Measurements from ENCODE around the gene MTRF1. TPM values are rescaled to one million over a fixed set of nuclear protein-coding genes. Genes with fewer than 3 reads are reported as not detected.

The MTRF1 gene
- total RNA-seq, 2 experiments from 2014 or later: 24.9 to 31.3 TPM

GRCh38 chr13:41271456-41272285 lies 8.3 kb upstream of the MTRF1 start:
- H3K27ac ChIP-seq (ENCODE audit: low read depth, low read length, poor library complexity, severe bottlenecking): no peak overlapping the region
- TF ChIP-seq CTCF (conservative IDR thresholded peaks at IDR 0.05; ENCODE audit: low read length) (no peak), EZH2phosphoT487 (IDR thresholded peaks at IDR 0.05; ENCODE audit: borderline replicate concordance, low read depth, low read length) (no peak)
- CTCF ChIA-PET (ENCODE audit: unreplicated experiment): interaction anchor here (0.6 kb wide), 1 partner anchor 402 kb away, joined by 3 read pairs; no protein-coding TSS in a partner anchor
- peak overlapping the region; percentile 85 for H2AFZ ChIP-seq (ENCODE audit: low read length)
- BruUV-seq (replicated peaks): no TSS peak
- H3K36me3 ChIP-seq (ENCODE audit: insufficient read depth, low read length): no peaks in the 10 kb centered on the region
- H3K9me3 ChIP-seq (ENCODE audit: low read length): peaks cover 36% of the 10 kb centered on the region
- peak; percentile 22 for DNase-seq (ENCODE audit: low spot score)
- no peaks in the 10 kb centered on the region for H4K20me1 ChIP-seq (ENCODE audit: insufficient read depth, low read length)
- POLR2A ChIA-PET: interaction anchor here (0.6 to 2.1 kb wide), 7 partner anchors 8 to 118 kb away, joined by 3 to 12 read pairs (median 5); partner anchors contain the start of gene MTRF1
- peak overlapping the region; percentile 5; the same call in 1 of the 2 replicates for H3K4me2 ChIP-seq (ENCODE audit: low read length)
- peaks cover 9% of the 10 kb centered on the region for H3K4me1 ChIP-seq (ENCODE audit: insufficient read depth, low read length, poor library complexity, severe bottlenecking)
- H3K79me2 ChIP-seq (ENCODE audit: insufficient read depth, low read depth, low read length): no peaks in the 10 kb centered on the region
- no peaks in the 10 kb centered on the region for H3K9me2 ChIP-seq (ENCODE audit: insufficient read depth, low read length)
- H3K4me3 ChIP-seq (ENCODE audit: low read depth, low read length, poor library complexity, severe bottlenecking): no peak overlapping the region
- intact Hi-C loops (cut with micrococcal nuclease; ENCODE audit: unreplicated experiment): no loop called here

- BruUV-seq (replicated peaks): no TSS peak
Measured at GRCh38 chr13:41268764-41269163, 5.4 kb upstream of the MTRF1 start.

More at GRCh38 chr13:41268764-41269163, 5.4 kb upstream of the MTRF1 start:
- H3K4me1 ChIP-seq (ENCODE audit: insufficient read depth, low read length, poor library complexity, severe bottlenecking): peaks cover 9% of the 10 kb centered on the region
- H3K4me2 ChIP-seq (ENCODE audit: low read length): no peak overlapping the region
- H3K27ac ChIP-seq (ENCODE audit: low read depth, low read length, poor library complexity, severe bottlenecking): no peak overlapping the region
- ChIA-PET POLR2A (interaction anchor here (0.6 to 0.9 kb wide), 5 partner anchors 10 to 1781 kb away, joined by 3 to 7 read pairs (median 4); no protein-coding TSS in a partner anchor), CTCF (ENCODE audit: unreplicated experiment) (no interaction called here)
- intact Hi-C loops (cut with micrococcal nuclease; ENCODE audit: unreplicated experiment): no loop called here
- no peak overlapping the region for H3K4me3 ChIP-seq (ENCODE audit: low read depth, low read length, poor library complexity, severe bottlenecking)
- H4K20me1 ChIP-seq (ENCODE audit: insufficient read depth, low read length): no peaks in the 10 kb centered on the region
- no peaks in the 10 kb centered on the region for H3K9me2 ChIP-seq (ENCODE audit: insufficient read depth, low read length)
- H3K9me3 ChIP-seq (ENCODE audit: low read length): peaks cover 44% of the 10 kb centered on the region
- DNase-seq (ENCODE audit: low spot score): peak; percentile 78
- H3K79me2 ChIP-seq (ENCODE audit: insufficient read depth, low read depth, low read length): no peaks in the 10 kb centered on the region
- H3K36me3 ChIP-seq (ENCODE audit: insufficient read depth, low read length): no peaks in the 10 kb centered on the region
- TF ChIP-seq EZH2phosphoT487 (IDR thresholded peaks at IDR 0.05; ENCODE audit: borderline replicate concordance, low read depth, low read length): no peak
- no peak for TF ChIP-seq CTCF (conservative IDR thresholded peaks at IDR 0.05; ENCODE audit: low read length)
- no peak overlapping the region for H2AFZ ChIP-seq (ENCODE audit: low read length)
